ENCODE data around the gene SGF29.

- TF ChIP-seq CTCF (IDR thresholded peaks at IDR 0.05) (no peak), POLR2A (IDR thresholded peaks at IDR 0.05) (no peak)
Measured at GRCh38 chr16:28511031-28511430, 42.7 kb upstream of the SGF29 start.

Measured in ovary (tissue), 3 donors.